ENCODE data around the gene TMEM205.

GRCh38 chr19:11375143-11375948 lies 29.3 kb upstream of the TMEM205 start:
- peak; percentile 83 for TF ChIP-seq POLR2A (IDR thresholded peaks at IDR 0.05; ENCODE audit: low read length)
- no peak for TF ChIP-seq GATA1 (IDR thresholded peaks at IDR 0.05; ENCODE audit: low read depth, low read length)
